HepG2 (cell line): ENCODE results near the gene TIMP4.

Experiments used
- CHD2 ChIP-seq: IDR thresholded peaks from 2 replicates; pipeline ENCODE4 v1.6.1; 2011; ENCODE audit warnings: low read depth, low read length, improper control_type of control experiment
- CTCF ChIP-seq: sonication (generic); formaldehyde crosslinking; IDR thresholded peaks from 2 replicates; pipeline ENCODE4 v1.5.0; 2020; ENCODE audit warnings: mild to moderate bottlenecking, missing genetic modification reagents, moderate library complexity
- EED ChIP-seq: sonication (generic); formaldehyde crosslinking; IDR thresholded peaks from 2 replicates; pipeline ENCODE4 v1.5.0; 2020; ENCODE audit warnings: mild to moderate bottlenecking, missing genetic modification reagents
- KAT7 ChIP-seq: IDR thresholded peaks from 2 replicates; pipeline ENCODE4 v1.6.1; 2018; ENCODE audit warnings: borderline replicate concordance, missing compliant biosample characterization
- MTA3 ChIP-seq: sonication (generic); formaldehyde crosslinking; IDR thresholded peaks from 2 replicates; pipeline ENCODE4 v1.4.0; 2020; ENCODE audit warnings: missing genetic modification reagents
- NFE2L2 ChIP-seq: fragments of 150-350 bp; IDR thresholded peaks from 2 replicates; pipeline ENCODE4 v1.6.1; 2014; ENCODE audit warnings: low read length
- NFRKB ChIP-seq: fragments of 450-650 bp; IDR thresholded peaks from 2 replicates; pipeline ENCODE4 v1.6.1; 2017
- POLR2AphosphoS5 ChIP-seq: IDR thresholded peaks from 2 replicates; pipeline ENCODE4 v1.6.1; 2012; ENCODE audit warnings: low read depth, low read length
- RFX5 ChIP-seq: IDR thresholded peaks from 2 replicates; pipeline ENCODE4 v1.6.1; 2011; ENCODE audit warnings: low read depth, low read length, improper control_type of control experiment
- TBP ChIP-seq: sonication (generic); formaldehyde crosslinking; IDR thresholded peaks from 2 replicates; pipeline ENCODE4 v1.5.0; 2020; ENCODE audit warnings: missing genetic modification reagents
- ZFX ChIP-seq: sonication (generic); formaldehyde crosslinking; IDR thresholded peaks from 2 replicates; pipeline ENCODE4 v1.4.0; 2020; ENCODE audit warnings: mild to moderate bottlenecking, low read depth, missing genetic modification reagents, moderate library complexity
- ZNF263 ChIP-seq: sonication (generic); formaldehyde crosslinking; IDR thresholded peaks from 2 replicates; pipeline ENCODE4 v1.4.0; 2020; ENCODE audit warnings: missing genetic modification reagents
- ZNF629 ChIP-seq: sonication (generic); formaldehyde crosslinking; conservative IDR thresholded peaks from 2 replicates; pipeline ENCODE4 v1.5.0; 2020; ENCODE audit warnings: missing genetic modification reagents

DNA sequence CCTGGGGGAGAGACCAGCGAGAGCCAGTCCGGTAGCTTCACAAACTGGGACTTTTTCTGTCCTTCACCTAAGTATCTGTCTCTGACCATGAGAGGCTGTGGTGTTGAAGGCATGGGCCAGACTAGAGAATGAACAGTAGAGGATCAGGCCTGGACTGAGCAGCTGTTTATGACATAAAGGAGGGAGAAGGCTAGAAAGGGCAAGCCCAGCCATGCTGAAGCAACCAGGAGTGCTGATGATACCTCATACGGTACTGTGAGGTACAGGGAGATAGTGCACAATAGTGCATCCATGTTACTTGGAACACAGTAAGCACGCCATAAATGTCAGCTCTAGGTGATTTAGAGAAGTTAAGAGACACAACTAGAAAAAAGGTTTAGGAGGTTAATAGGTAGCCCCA, 22.6 kb upstream of the TIMP4 start:
- TF ChIP-seq CHD2: no peak
- no peak for TF ChIP-seq NFRKB
- no peak for TF ChIP-seq MTA3
- TF ChIP-seq CTCF (CRISPR knock-in tag): no peak
- no peak for TF ChIP-seq KAT7 (CRISPR knock-in tag)
- no peak for TF ChIP-seq EED (CRISPR knock-in tag)
- TF ChIP-seq ZNF629 (CRISPR knock-in tag): no peak
- no peak for TF ChIP-seq ZNF263 (CRISPR knock-in tag)
- no peak for TF ChIP-seq RFX5
- TF ChIP-seq TBP: no peak
- TF ChIP-seq ZFX (CRISPR knock-in tag): no peak
- TF ChIP-seq NFE2L2: no peak
- no peak for TF ChIP-seq POLR2AphosphoS5
